SK-N-SH treated with all-trans-retinoic acid at 6 μM for 48 hours (cell line): ENCODE data around the gene UNC80.

ENCODE experiments used
- ATAC-seq: fragments of 200-7000 bp; cut with Tn5 transposase; 3 replicates; pipeline ENCODE4 v1.9.1; 2020; ENCODE audit warnings: mild to moderate bottlenecking, moderate library complexity
- BACH2 ChIP-seq: fragments of 250-450 bp; sonication (Bioruptor Pico); IDR thresholded peaks from 2 replicates; pipeline ENCODE4 v1.9.0; 2021; ENCODE audit warnings: mild to moderate bottlenecking, borderline replicate concordance
- ISL1 ChIP-seq: fragments of 250-450 bp; sonication (Bioruptor Pico); IDR thresholded peaks from 2 replicates; pipeline ENCODE4 v2.1.2; 2022; ENCODE audit warnings: mild to moderate bottlenecking, moderate library complexity
- OSR1 ChIP-seq: fragments of 250-450 bp; sonication (Bioruptor Pico); IDR thresholded peaks from 2 replicates; pipeline ENCODE4 v1.8.0; 2022; ENCODE audit warnings: moderate library complexity, mild to moderate bottlenecking, inconsistent platforms
- SNAI2 ChIP-seq: fragments of 250-450 bp; sonication (Bioruptor Pico); IDR thresholded peaks from 2 replicates; pipeline ENCODE4 v1.5.0; 2020; ENCODE audit warnings: mild to moderate bottlenecking, moderate library complexity
- TCF4 ChIP-seq: fragments of 250-450 bp; sonication (Bioruptor Pico); IDR thresholded peaks from 2 replicates; pipeline ENCODE4 v1.8.0; 2021; ENCODE audit warnings: mild to moderate bottlenecking, moderate library complexity, borderline replicate concordance
- ZC3H10 ChIP-seq: fragments of 250-450 bp; sonication (Bioruptor Pico); IDR thresholded peaks from 2 replicates; pipeline ENCODE4 v1.5.1; 2021; ENCODE audit warnings: mild to moderate bottlenecking, moderate library complexity
- ZNF70 ChIP-seq: fragments of 450-650 bp; formaldehyde crosslinking; IDR thresholded peaks from 2 replicates; pipeline ENCODE4 v1.5.0; 2020; ENCODE audit warnings: mild to moderate bottlenecking, moderate library complexity
- ZNF8 ChIP-seq: fragments of 450-650 bp; formaldehyde crosslinking; IDR thresholded peaks from 2 replicates; pipeline ENCODE4 v1.5.0; 2020; ENCODE audit warnings: mild to moderate bottlenecking, moderate library complexity

The UNC80 gene

GRCh38 chr2:210038078-210038477 is 266.4 kb downstream of the UNC80 start:
- TF ChIP-seq SNAI2 (CRISPR knock-in tag) (no peak), ZNF70 (CRISPR knock-in tag) (no peak), BACH2 (no peak), ZC3H10 (no peak), ISL1 (no peak), TCF4 (CRISPR knock-in tag) (no peak)
- no peak for ATAC-seq

- no peak for ATAC-seq
- TF ChIP-seq OSR1 (CRISPR knock-in tag) (no peak), ZNF8 (CRISPR knock-in tag) (no peak)
Observed at GRCh38 chr2:210046851-210047500, 275.3 kb downstream of the UNC80 start.
